Measurements from ENCODE around the gene PTPRN2.

PTPRN2 gene

GRCh38 chr7:158576050-158576762 is 11.4 kb downstream of the PTPRN2 start:
- DNase-seq: no peak

GRCh38 chr7:158574308-158575036 is 13.2 kb downstream of the PTPRN2 start:
- no peak for DNase-seq

- no peak for DNase-seq
These were observed 14.3 kb downstream of the PTPRN2 start for GRCh38 chr7:158573310-158573709.

DNA sequence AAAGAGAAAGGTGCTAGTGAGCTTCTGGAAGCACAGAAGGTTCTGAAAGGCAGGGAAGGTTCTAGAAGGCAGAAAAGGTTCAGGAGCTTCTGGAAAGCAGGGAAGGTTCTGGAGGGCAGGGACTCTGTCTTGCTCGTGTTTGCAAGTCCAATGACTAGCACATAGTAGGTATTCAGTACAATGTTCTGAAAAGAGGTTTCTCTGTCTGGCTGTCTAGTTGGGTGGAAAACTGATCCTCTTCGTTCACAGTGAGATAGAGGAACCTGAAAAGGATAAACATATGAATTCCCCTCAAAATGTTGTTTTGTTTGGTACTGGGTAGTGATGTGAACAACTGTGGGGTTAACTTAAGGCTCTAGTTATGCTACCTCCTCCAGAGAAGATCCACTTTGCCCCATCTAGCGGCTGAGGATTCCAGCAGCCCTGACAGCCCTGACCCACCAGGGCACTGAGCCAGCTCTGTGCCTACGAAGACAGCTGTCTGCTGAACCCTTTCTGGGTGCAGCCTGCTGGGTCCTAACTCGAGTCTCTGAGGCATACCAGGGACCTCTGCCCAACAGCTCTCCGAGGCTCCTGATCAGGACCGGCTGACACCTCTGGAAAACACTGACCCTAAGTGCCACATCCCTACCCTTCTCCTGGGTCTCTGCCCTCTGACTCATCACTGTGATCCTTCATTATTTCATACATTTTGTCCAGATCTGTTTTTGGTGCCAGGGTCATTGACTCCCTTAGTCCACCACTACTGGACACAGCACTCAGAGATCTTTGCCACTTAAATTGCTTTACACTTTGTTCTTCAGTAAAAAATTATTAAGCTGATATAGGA is 15.4 kb downstream of the PTPRN2 start:
- DNase-seq: no peak

DNA sequence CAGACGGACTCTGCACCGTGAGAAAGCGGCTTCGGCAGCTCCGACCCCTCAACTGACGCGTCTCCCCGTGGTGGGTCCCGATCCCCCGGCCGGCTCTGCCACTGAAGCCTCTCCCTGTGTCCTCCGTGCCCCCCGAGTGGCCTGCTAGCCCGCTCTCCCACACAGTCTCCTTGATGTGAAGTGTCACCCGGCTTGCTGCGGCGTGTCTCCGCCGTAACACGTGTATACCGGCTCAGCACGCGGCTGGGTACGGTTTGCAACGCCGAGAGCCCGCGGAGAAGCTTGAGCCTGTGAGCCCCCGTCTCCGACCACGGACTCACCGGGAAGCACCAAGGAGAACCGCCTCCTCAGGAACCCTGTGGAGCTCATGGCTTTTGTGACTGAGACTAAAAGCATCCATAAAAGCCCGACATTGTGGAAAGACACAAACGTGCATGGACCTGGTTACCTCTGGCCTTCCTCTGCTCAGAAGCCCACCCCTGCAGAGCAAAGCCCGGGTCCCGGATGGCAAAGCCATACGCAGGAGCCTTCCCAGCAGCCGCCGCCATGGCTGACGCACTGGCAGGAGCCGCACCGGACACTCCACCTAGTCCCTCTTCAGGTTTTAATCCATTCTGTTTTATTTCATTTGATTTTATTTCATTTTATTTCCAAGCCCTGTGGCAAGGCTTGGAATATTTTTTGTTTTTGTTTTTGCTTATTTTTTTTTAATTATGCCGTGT is 17.0 kb downstream of the PTPRN2 start:
- no peak for DNase-seq

DNA sequence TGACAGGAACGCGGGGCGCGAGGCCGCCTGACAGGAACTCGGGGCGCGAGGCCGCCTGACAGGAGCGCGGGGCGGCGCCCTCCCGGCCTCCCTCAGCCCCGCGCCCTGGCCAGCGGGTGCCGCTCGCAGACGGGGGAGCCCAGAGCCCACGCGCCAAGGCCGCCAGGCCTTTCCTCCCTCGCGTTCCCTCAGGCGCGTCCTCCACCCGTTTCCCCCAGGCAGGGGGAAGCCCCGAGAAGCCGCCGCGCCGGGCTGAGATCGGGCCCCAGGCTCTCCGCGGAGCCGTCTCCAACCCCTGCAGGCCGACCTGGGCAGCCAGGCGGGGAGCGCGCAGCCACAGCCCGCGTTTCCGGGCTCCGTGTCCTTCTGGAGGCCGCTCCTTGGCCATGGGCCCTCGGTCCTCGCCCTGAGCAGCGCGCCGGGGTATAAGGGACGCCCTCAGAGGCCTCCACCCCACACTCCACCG is 17.7 kb downstream of the PTPRN2 start:
- DNase-seq: no peak

- DNase-seq: no peak
These were observed 18.4 kb downstream of the PTPRN2 start for GRCh38 chr7:158568974-158569857.

- DNase-seq: no peak
These were observed 20.4 kb downstream of the PTPRN2 start for GRCh38 chr7:158567153-158567603.

GRCh38 chr7:158564663-158565035 is 23.0 kb downstream of the PTPRN2 start:
- DNase-seq: no peak

DNA sequence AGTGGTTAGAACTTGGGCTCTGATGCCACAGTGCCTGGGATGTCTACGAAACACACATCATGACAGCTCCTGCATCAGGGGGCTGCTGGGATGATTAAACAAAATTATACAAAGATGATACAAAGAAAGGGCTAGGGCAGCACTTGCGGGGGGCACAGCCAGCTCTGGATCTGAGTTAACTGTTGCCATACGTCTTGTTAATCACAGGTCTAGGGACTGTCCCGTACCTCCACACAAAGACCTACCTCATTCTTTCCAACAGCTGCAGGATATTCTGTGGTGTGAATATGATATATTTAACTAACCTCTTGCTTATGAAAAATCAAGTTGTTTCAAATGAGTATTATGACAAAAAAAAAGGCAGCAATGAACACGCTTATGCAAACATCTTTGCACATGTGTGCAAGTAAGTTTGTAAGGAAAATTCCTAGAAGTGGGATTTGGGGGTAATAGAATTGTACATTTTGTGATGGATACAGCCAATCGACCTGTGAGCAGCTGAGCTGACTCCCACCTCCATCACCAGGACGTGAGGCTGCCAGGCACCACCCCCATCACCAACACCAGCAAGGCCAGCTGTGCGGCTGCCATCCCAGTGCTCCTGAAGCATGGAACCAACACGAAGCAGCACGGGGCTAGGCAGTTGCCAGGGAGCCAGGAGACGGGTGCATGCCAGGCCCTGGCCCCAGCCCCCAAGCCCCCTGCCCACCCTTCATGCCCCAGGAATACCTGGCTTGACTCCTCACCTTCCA is 23.5 kb downstream of the PTPRN2 start:
- DNase-seq: no peak

DNA sequence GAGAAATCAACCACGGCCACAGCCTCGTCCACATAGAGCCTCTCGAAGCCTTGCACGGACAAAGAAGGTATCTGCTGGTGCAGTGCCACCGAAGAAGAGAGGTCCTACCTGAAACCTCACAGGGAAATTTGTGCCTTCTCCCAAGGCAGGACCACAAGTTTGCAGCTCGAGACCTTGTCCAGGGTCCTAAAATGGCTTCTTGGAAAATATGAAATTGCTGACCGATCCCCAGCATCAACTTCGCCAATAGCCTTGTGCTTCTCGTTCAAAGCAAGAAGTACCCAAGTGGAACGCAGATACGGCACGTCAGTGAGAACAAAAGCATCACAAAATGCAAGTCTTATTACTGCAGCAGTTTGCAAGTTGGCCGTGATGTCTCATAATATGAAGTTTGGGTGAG is 24.6 kb downstream of the PTPRN2 start:
- no peak for DNase-seq

DNA sequence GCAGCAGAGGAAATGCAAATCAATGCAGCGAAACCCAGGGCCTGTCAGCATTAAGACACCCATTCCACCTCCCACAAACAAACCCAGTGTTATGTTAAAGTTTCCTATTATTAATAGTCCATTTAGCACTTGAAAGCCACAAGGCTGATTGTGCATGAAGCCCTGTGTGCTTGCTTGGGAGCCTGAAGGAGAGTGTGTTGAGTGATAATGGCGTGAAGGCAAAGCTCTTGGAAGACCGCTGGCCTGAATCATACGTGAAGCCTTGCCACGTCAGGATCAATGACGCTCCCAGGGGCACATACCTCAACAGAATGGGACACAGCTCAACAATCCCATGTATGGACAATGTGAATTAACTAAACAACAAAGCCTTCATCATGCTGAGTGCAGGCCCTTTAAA is 25.1 kb downstream of the PTPRN2 start:
- DNase-seq: no peak

- DNase-seq: no peak
These were observed 26.0 kb downstream of the PTPRN2 start for GRCh38 chr7:158561659-158562058.

DNA sequence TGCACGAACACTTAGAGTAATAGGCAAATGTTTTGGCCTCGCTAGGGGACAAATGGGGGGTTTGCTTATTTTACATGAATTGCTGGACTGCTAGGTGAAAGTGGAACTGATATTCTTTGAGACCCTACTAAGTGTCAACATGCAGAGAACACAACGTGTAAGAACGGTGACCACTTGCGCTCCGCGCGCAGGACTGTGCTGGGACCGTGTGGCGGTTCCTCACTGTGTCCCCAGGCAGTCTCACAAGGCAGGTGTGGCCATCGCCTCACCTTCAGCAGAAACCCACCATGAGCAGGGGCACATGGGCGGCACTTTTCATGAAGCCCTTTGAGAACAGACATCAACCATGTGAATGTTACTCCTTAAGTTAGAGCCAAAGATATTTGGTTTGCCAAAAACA is 27.2 kb downstream of the PTPRN2 start:
- no peak for DNase-seq

DNA sequence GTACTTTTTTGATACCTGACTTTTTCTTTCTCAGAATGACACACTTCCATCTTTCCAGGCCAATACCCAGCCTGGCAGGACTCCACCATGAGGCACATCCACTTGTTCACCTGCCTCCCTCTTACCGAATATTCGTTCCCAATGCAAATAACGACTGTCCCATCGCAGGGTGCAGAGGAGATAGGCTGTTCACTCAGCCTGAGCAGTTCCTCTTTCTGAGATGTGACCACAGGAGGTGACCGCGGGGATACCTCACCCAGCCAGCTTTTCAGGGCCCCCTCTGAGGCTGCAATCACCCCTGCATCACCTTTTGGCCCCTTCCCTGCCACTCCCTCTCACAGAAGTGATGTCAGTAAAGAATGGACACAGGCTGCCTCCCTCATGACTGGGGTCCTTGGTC is 28.3 kb downstream of the PTPRN2 start:
- DNase-seq: no peak

- no peak for DNase-seq
These were observed 28.8 kb downstream of the PTPRN2 start for GRCh38 chr7:158558816-158559215.

- DNase-seq: no peak
These were observed 30.2 kb downstream of the PTPRN2 start for GRCh38 chr7:158557441-158557755.

DNA sequence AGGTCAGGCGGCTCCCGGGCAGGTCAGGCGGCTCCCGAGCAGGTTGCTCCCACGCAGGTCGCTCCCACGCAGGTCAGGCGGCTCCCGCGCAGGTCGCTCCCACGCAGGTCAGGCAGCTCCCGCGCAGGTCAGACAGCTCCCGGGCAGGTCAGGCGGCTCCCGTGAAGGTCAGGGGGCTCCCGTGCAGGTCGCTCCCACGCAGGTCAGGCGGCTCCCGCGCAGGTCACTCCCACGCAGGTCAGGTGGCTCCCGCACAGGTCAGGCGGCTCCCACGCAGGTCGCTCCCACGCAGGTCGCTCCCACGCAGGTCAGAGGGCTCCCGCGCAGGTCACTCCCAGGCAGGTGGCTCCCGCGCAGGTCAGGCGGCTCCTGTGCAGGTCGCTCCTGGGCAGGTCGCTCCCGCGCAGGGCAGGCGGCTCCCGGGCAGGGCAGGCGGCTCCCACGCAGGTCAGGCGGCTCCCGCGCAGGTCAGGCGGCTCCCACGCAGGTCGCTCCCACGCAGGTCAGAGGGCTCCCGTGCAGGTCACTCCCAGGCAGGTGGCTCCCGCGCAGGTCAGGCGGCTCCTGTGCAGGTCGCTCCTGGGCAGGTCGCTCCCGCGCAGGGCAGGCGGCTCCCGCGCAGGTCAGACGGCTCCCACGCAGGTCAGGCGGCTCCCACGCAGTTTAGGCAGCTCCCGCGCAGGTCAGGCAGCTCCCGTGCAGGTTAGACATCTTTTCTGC is 30.7 kb downstream of the PTPRN2 start:
- DNase-seq: no peak

DNA sequence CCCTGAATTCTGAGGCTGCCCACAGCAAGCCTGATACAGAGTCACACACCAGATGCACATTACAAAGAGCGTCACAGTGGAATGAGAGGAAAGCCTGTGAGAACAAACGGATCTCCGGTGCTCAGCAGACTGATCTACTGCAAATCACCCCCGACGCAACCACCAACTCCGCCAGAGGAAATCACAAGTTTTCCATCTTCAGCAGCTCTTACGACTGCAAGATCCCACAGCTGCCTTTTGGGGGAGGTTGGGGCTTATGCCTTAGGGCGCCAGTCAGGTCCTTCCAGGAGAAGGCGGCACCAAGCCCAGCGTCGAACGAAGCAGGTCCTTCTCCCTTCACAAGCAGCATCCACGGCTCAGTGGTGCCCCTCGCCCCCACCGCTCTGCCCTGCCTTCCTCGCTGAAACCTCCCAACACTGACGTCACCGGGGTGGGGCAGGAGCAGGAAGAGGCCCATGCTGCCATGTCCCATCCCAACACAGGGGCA is 32.5 kb downstream of the PTPRN2 start:
- DNase-seq: no peak

DNA sequence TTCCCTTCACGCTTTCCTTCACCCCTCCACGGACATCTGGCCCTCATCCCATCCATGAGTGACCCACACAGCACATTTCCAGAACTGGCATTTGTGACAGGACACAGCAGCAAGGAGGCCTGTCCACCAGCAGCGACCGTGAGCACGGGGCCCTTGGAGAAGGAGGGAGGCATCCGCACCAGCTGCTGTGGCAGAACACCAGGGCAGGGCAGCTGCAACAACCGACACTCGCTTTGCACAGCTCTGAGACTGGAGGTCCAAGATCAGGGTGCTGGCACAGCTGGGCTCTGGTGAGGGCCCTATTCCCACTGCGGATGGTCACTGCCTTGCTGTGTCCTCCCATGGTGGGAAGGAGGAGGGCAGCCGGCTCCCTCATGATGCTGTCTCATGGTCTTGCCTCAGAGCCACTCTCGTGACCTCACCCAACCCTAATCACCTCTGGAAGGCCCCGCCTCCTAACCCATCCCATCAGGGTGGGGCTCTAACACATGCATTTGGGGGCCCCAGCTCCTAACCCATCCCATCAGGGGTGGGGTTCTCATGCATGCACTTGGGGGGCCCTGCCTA is 36.7 kb downstream of the PTPRN2 start:
- no peak for DNase-seq
